Measurements from ENCODE around the gene MRPL51.

DNA sequence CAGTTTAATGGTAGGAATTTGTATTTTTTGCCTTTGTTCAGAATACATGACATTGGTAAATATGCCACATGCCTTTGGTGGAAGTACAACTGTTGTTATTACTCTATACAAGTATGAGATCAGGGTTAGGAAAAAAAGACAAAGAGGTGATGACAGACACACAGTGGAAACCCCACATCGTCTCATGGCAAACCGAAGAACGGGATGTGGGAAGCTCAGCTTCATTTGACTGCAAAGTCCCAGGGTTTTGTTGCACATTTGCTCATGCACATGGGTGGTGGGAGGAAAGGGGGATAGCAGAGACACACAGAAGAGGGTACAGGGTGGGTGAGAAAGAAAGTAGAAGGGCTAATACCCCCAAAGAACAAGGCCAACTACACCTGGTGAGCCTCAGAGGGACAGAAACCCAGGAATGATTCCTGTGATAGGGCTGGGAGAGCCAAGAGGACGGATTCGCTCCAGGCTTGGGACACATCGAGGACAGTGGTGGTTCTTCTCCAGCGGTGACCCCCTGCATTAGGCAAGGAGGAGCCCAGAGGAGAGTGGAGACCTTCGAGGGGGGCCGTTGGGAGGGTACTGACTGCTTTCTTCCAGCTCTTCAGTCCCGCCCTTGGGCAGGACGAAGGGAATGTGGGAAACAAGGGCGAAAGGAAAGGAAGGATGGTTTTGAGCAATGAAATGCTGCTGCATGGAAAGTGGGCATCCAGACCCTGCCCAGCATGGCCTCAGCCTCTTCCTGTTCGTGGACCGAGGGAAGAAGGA is 30.6 kb downstream of the MRPL51 start:
- TF ChIP-seq, protein P1, sequence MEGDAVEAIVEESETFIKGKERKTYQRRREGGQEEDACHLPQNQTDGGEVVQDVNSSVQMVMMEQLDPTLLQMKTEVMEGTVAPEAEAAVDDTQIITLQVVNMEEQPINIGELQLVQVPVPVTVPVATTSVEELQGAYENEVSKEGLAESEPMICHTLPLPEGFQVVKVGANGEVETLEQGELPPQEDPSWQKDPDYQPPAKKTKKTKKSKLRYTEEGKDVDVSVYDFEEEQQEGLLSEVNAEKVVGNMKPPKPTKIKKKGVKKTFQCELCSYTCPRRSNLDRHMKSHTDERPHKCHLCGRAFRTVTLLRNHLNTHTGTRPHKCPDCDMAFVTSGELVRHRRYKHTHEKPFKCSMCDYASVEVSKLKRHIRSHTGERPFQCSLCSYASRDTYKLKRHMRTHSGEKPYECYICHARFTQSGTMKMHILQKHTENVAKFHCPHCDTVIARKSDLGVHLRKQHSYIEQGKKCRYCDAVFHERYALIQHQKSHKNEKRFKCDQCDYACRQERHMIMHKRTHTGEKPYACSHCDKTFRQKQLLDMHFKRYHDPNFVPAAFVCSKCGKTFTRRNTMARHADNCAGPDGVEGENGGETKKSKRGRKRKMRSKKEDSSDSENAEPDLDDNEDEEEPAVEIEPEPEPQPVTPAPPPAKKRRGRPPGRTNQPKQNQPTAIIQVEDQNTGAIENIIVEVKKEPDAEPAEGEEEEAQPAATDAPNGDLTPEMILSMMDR (IDR thresholded peaks at IDR 0.05 in 2 of 3, conservative IDR thresholded peaks at IDR 0.05 in 1 of 3; ENCODE audit: borderline replicate concordance in 1 of 3, insufficient read depth in 1 of 3, low read depth in 2 of 3, low read length in 2 of 3), result no peak
- no peak for TF ChIP-seq RAD21 (IDR thresholded peaks at IDR 0.05; ENCODE audit: low read depth)
- no peak for TF ChIP-seq EZH2phosphoT487 (IDR thresholded peaks at IDR 0.05; ENCODE audit: borderline replicate concordance)
- TF ChIP-seq POLR2AphosphoS5 (IDR thresholded peaks at IDR 0.05; ENCODE audit: low read depth, low read length), result no peak
- TF ChIP-seq POLR2A (IDR thresholded peaks at IDR 0.05; ENCODE audit: borderline replicate concordance, extremely low read depth, insufficient read depth, insufficient read length), result no peak

Data from HCT116 (cell line).